ENCODE measurements around the gene SNCAIP. TPM values are rescaled to one million over a fixed set of nuclear protein-coding genes. Genes with fewer than 3 reads are reported as not detected.

SNCAIP gene
- total RNA-seq, 1 experiment from 2014 or later: 3.0 TPM

DNA sequence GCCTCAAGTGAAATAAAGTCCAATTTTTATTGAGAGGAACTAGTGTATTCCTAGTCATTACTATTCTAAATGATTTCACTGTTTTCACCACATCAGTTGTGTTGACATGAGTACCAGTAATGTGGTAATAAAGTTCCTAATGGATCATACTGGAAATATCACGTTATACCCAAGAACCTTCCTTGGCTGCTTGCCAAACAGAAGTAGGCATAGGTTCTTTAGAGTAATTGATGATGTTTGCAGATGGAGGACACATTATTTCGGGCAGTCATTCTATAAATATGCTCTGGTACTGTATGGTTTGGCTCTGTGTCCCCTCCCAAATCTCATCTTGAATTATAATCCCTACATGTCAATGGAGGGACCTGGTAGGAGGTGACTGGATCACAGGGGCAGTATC is 15.1 kb downstream of the SNCAIP start:
- TF ChIP-seq, protein P1, sequence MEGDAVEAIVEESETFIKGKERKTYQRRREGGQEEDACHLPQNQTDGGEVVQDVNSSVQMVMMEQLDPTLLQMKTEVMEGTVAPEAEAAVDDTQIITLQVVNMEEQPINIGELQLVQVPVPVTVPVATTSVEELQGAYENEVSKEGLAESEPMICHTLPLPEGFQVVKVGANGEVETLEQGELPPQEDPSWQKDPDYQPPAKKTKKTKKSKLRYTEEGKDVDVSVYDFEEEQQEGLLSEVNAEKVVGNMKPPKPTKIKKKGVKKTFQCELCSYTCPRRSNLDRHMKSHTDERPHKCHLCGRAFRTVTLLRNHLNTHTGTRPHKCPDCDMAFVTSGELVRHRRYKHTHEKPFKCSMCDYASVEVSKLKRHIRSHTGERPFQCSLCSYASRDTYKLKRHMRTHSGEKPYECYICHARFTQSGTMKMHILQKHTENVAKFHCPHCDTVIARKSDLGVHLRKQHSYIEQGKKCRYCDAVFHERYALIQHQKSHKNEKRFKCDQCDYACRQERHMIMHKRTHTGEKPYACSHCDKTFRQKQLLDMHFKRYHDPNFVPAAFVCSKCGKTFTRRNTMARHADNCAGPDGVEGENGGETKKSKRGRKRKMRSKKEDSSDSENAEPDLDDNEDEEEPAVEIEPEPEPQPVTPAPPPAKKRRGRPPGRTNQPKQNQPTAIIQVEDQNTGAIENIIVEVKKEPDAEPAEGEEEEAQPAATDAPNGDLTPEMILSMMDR (conservative IDR thresholded peaks at IDR 0.05): no peak
- Histone ChIP-seq H2BK5ac (ENCODE audit: insufficient read length, low read length) (no peak overlapping the region), H3K9ac (ENCODE audit: extremely low read depth, insufficient read length, low read length) (no peak overlapping the region), H4K8ac (replicated peaks; ENCODE audit: insufficient read length, low read depth, low read length) (no peak overlapping the region), H3K14ac (ENCODE audit: insufficient read depth, low read length) (no peak overlapping the region), H3K4me2 (ENCODE audit: insufficient read depth, insufficient read length, low read length) (no peak overlapping the region), H3K23ac (ENCODE audit: insufficient read length, low read depth, low read length) (no peak overlapping the region), H3K4ac (ENCODE audit: low read depth, low read length) (no peak overlapping the region), H2BK20ac (ENCODE audit: low read depth, low read length, poor library complexity, severe bottlenecking) (no peak overlapping the region), H2BK15ac (ENCODE audit: low read depth, low read length) (no peak overlapping the region), H2AK5ac (ENCODE audit: insufficient read length, low read length) (no peak overlapping the region), H4K5ac (ENCODE audit: insufficient read length, low read depth, low read length) (no peak overlapping the region), H3K79me1 (ENCODE audit: insufficient read depth, low read depth, low read length, poor library complexity, severe bottlenecking) (no peaks in the 10 kb centered on the region), H2BK12ac (ENCODE audit: insufficient read length, low read depth, low read length) (no peak overlapping the region), H2BK120ac (ENCODE audit: low read depth, low read length, poor library complexity, severe bottlenecking) (no peak overlapping the region), H3K23me2 (ENCODE audit: insufficient read length, low read depth, low read length, poor library complexity, severe bottlenecking) (no peaks in the 10 kb centered on the region), H3K18ac (ENCODE audit: insufficient read length, low read depth, low read length) (no peak overlapping the region), H4K91ac (ENCODE audit: insufficient read length, low read depth, low read length) (no peak overlapping the region), H3K56ac (ENCODE audit: insufficient read length, low read depth, low read length) (no peak overlapping the region), H2AFZ (ENCODE audit: low read length) (no peak overlapping the region), H3K9me3 (ENCODE audit: control insufficient read depth, low read depth, low read length) (no peaks in the 10 kb centered on the region), H3T11ph (ENCODE audit: low read length) (no peak overlapping the region), H3K27ac (ENCODE audit: insufficient read length, low read depth, low read length) (no peak overlapping the region), H3K27me3 (ENCODE audit: insufficient read depth, low read length) (no peaks in the 10 kb centered on the region), H4K20me1 (ENCODE audit: control insufficient read depth, insufficient read depth, insufficient read length) (no peaks in the 10 kb centered on the region), H3K4me1 (ENCODE audit: insufficient read depth, low read length) (peaks cover 2% of the 10 kb centered on the region; the same call in 1 of the 2 replicates), H3K79me2 (ENCODE audit: insufficient read depth, low read length) (no peaks in the 10 kb centered on the region)
- Mint-ChIP-seq H3K9me3 (no peaks in the 10 kb centered on the region), H3K36me3 (ENCODE audit: insufficient read depth in 1 of 3, low read depth in 3 of 3) (no peaks in the 10 kb centered on the region; a peak in 1 of 7 replicates), H3K27ac (no peak overlapping the region), H3K27me3 (ENCODE audit: low read depth) (no peaks in the 10 kb centered on the region), H3K4me1 (peaks cover 7 to 13% of the 10 kb centered on the region in 2 experiments), H3K4me3 (no peak overlapping the region)
- no peak for DNase-seq
- WGBS (ENCODE audit: extremely low coverage, insufficient read length, low lambda C conversion rate): no CpG with 5 or more reads among the region's 2 CpGs
